ENCODE results near the gene KIAA1549. TPM values are rescaled to one million over a fixed set of nuclear protein-coding genes. Genes with fewer than 3 reads are reported as not detected.

KIAA1549 gene
- total and polyA plus RNA-seq, 8 donors = 0.15 to 7.8 (median 1.4) TPM

- Histone ChIP-seq H3K4me3 (no peak overlapping the region), H3K36me3 (no peaks in the 10 kb centered on the region), H3K27me3 (no peaks in the 10 kb centered on the region), H3K27ac (peak overlapping the region in 4 of 5 donors; percentile 24 to 67 (median 45)), H3K4me1 (peaks cover 6 to 44% (median 28%) of the 10 kb centered on the region in 4 donors), H3K9me3 (no peaks in the 10 kb centered on the region)
- DNase-seq = peak in 1 of 2 donors; percentile 16
- intact Hi-C loops (cut with DNase I; ENCODE audit: low total_unique reads) = no loop called here
- TF ChIP-seq POLR2A (IDR thresholded peaks at IDR 0.05) (no peak), CTCF (IDR thresholded peaks at IDR 0.05) (no peak), POLR2AphosphoS5 (IDR thresholded peaks at IDR 0.05) (peak in 2 of 3 donors; percentile 29 to 72), EP300 (IDR thresholded peaks at IDR 0.05) (no peak)
- WGBS, 5 donors = 26 to 50% (median 34%) methylated on average over 6 of the region's 6 CpGs
Measured at GRCh38 chr7:138958391-138958956, 22.7 kb downstream of the KIAA1549 start.

- Histone ChIP-seq H3K27ac (peak overlapping the region in 3 of 5 donors; percentile 25 to 67 (median 65)), H3K27me3 (no peaks in the 10 kb centered on the region), H3K4me1 (peaks cover 5 to 40% (median 26%) of the 10 kb centered on the region in 4 donors), H3K4me3 (no peak overlapping the region), H3K36me3 (no peaks in the 10 kb centered on the region), H3K9me3 (no peaks in the 10 kb centered on the region)
- 90 to 94% (median 92%) methylated on average over 16 of the region's 16 CpGs for WGBS, 5 donors
- intact Hi-C loops (cut with DNase I; ENCODE audit: low total_unique reads) = no loop called here
- no peak for TF ChIP-seq POLR2AphosphoS5 (IDR thresholded peaks at IDR 0.05)
- no peak for TF ChIP-seq CTCF (IDR thresholded peaks at IDR 0.05)
- no peak for TF ChIP-seq POLR2A (IDR thresholded peaks at IDR 0.05)
- TF ChIP-seq EP300 (IDR thresholded peaks at IDR 0.05) = no peak
- DNase-seq = no peak
Measured at GRCh38 chr7:138957753-138958390, 23.3 kb downstream of the KIAA1549 start.

GRCh38 chr7:138957217-138957616 lies 24.0 kb downstream of the KIAA1549 start:
- WGBS, 5 donors = 84 to 100% (median 89%) methylated on average over 3 of the region's 3 CpGs
- no peaks in the 10 kb centered on the region for H3K36me3 ChIP-seq
- TF ChIP-seq EP300 (IDR thresholded peaks at IDR 0.05) (no peak), CTCF (IDR thresholded peaks at IDR 0.05) (no peak), POLR2AphosphoS5 (IDR thresholded peaks at IDR 0.05) (no peak), POLR2A (IDR thresholded peaks at IDR 0.05) (no peak)
- H3K4me1 ChIP-seq = peaks cover 5 to 36% (median 25%) of the 10 kb centered on the region in 4 donors
- DNase-seq = no peak
- H3K9me3 ChIP-seq = no peaks in the 10 kb centered on the region
- H3K27me3 ChIP-seq = no peaks in the 10 kb centered on the region
- H3K27ac ChIP-seq = no peak overlapping the region
- no peak overlapping the region for H3K4me3 ChIP-seq
- intact Hi-C loops (cut with DNase I; ENCODE audit: low total_unique reads) = no loop called here

GRCh38 chr7:138954545-138955475 lies 26.4 kb downstream of the KIAA1549 start:
- no peak for TF ChIP-seq CTCF (IDR thresholded peaks at IDR 0.05)
- no peak for TF ChIP-seq POLR2AphosphoS5 (IDR thresholded peaks at IDR 0.05)
- no peak for TF ChIP-seq EP300 (IDR thresholded peaks at IDR 0.05)
- no peak for TF ChIP-seq POLR2A (IDR thresholded peaks at IDR 0.05)
- no peak overlapping the region for H3K4me3 ChIP-seq
- H3K36me3 ChIP-seq = no peaks in the 10 kb centered on the region
- intact Hi-C loops (cut with DNase I; ENCODE audit: low total_unique reads) = no loop called here
- no peak overlapping the region for H3K27ac ChIP-seq
- peaks cover 5 to 17% (median 10%) of the 10 kb centered on the region in 4 donors for H3K4me1 ChIP-seq
- 85 to 88% (median 87%) methylated on average over 9 to 14 of the region's 14 CpGs for WGBS, 5 donors
- no peak for DNase-seq
- no peaks in the 10 kb centered on the region for H3K9me3 ChIP-seq
- H3K27me3 ChIP-seq = no peaks in the 10 kb centered on the region

All from stomach (tissue), 9 donors.